SK-N-MC (cell line): ENCODE data around the gene SAMD5.

Source experiments
- DNase-seq: peaks from one replicate; pipeline ENCODE4 v3.0.0-alpha.2; 2011; ENCODE audit warnings: low read depth, low spot score
- H3K27ac ChIP-seq: fragments of 200-600 bp; sonication (generic); 2 replicates; pipeline ENCODE4 v1.5.1; 2016; ENCODE audit warnings: mixed run types
- H3K36me3 ChIP-seq: fragments of 200-600 bp; sonication (generic); 2 replicates; pipeline ENCODE4 v1.6.1; 2017; ENCODE audit warnings: antibody characterized with exemption, low read length, mixed read lengths; ENCODE audit not compliant: insufficient read depth
- H3K4me3 ChIP-seq: fragments of 200-600 bp; sonication (generic); 2 replicates; pipeline ENCODE4 v1.5.1; 2016
- H3K9ac ChIP-seq: fragments of 200-600 bp; sonication (generic); 2 replicates; pipeline ENCODE4 v1.8.0; 2017; ENCODE audit warnings: mixed run types, mixed read lengths; ENCODE audit not compliant: insufficient read length
- H3K9me3 ChIP-seq: fragments of 200-600 bp; sonication (generic); 2 replicates; pipeline ENCODE4 v1.6.1; 2017; ENCODE audit warnings: low read depth, mild to moderate bottlenecking, antibody characterized with exemption, low read length, moderate library complexity, mixed read lengths
- EZH2 ChIP-seq: fragments of 200-600 bp; sonication (generic); IDR thresholded peaks from one replicate; pipeline ENCODE4 v1.6.1; 2017; ENCODE audit warnings: antibody characterized with exemption
- FOXP2 ChIP-seq: optimal IDR thresholded peaks from 2 replicates; pipeline ENCODE3; 2011; ENCODE audit warnings: mild to moderate bottlenecking, moderate library complexity; ENCODE audit not compliant: insufficient read depth; ENCODE audit errors: extremely low read length, control extremely low read depth
- POLR2AphosphoS5 ChIP-seq: IDR thresholded peaks from 2 replicates; pipeline ENCODE4 v1.6.1; 2012; ENCODE audit warnings: mild to moderate bottlenecking, low read depth, low read length, borderline replicate concordance

Gene SAMD5

DNA sequence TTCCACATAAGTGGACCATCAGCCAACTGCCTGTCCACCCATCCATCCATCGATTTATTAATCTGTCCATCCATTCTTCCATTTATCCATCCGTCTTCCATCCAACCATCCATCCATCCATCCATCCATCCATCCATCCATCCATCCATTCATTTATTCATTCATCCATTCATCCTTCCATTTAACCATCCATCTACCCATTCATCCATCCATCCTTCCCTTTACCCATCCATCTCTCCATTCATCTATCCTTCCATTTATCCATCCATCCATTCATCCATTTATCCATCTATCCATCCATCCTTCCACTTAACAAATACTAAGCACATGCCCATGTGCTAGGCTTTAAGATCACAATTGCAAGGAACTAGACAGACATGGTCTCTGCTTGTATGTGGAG, 6.8 kb downstream of the SAMD5 start:
- Histone ChIP-seq H3K27ac (no peak overlapping the region), H3K36me3 (no peaks in the 10 kb centered on the region), H3K9ac (no peak overlapping the region), H3K4me3 (no peak overlapping the region), H3K9me3 (no peaks in the 10 kb centered on the region)
- TF ChIP-seq EZH2 (no peak), FOXP2 (no peak), POLR2AphosphoS5 (no peak)
- DNase-seq = no peak

DNA sequence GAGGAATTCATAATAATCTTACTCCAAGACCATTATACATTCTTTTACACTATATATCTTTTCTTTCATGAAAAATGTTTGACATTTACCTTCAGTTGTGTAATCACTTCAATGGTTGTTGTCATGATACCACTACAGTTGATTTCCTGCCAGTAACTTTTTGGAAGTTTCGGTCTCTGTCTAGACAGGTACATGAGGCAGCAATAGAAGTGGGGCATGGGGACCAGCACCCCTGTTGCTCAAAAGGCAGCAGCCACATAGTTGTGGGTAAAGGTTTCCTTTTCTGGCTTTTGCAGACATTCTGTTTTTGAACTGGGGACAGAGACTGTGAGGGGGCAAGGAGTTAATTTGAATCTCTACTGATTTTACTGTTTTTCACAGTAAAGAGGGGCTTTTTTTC, 14.1 kb downstream of the SAMD5 start:
- H3K36me3 ChIP-seq = no peaks in the 10 kb centered on the region
- DNase-seq = no peak
- no peaks in the 10 kb centered on the region for H3K9me3 ChIP-seq
- H3K9ac ChIP-seq = no peak overlapping the region
- H3K4me3 ChIP-seq = no peak overlapping the region
- no peak overlapping the region for H3K27ac ChIP-seq
- no peak for TF ChIP-seq EZH2
- TF ChIP-seq FOXP2 = no peak
- TF ChIP-seq POLR2AphosphoS5 = no peak

DNA sequence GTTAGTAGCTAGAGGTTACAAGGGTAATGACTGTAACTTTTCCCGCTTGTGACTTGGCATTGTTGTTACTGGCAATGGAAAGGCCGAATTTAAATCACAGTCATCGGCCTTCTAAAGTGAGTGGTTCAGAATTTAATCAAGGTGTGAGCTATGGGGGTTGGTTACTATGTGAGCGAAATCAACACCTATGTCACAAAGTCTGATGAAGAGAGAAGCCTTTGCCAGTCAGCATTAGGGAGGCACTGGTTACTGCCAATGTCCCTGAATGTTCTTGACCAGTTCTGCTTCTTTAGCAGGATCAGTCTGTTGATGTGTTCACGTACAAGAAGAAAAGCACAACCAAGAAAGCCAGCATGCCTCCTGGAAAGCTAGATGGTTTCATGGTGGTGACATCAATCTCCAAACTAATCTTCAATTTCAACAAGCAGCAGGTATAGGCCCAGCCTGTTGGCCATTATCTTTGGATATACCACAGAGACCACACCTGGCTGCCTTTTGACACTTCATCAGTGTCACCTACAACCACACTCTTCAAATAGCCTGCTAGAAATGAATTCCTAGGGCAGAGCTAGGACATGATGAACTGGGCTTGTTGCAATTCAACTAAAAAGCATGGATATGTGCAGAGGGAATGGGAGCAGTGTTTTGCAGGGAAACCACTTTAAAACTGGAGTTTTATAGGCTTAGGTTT, 17.2 kb downstream of the SAMD5 start:
- Histone ChIP-seq H3K36me3 (no peaks in the 10 kb centered on the region), H3K4me3 (no peak overlapping the region), H3K9ac (no peak overlapping the region), H3K9me3 (no peaks in the 10 kb centered on the region), H3K27ac (no peak overlapping the region)
- no peak for TF ChIP-seq POLR2AphosphoS5
- TF ChIP-seq FOXP2 = no peak
- TF ChIP-seq EZH2 = no peak
- DNase-seq = no peak

DNA sequence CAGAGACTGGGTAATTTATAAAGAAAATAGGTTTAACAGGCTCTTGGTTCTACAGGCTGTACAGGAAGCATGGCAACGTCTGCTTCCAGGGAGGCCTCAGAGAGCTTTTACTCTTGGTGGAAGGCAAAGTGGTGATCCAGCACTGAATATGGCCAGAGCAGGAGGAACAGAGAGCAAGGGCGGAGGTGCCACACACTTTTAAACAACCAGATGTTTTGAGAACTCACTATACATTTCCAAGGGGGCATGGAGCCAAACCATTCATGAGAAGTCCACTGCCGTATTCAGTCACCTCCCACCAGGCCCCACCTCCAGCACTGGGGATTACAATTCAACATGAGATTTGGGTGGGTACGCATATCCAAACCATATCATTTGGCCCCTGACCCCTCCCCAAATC, 18.7 kb downstream of the SAMD5 start:
- DNase-seq = no peak
- Histone ChIP-seq H3K4me3 (no peak overlapping the region), H3K27ac (no peak overlapping the region), H3K9me3 (no peaks in the 10 kb centered on the region), H3K9ac (no peak overlapping the region), H3K36me3 (no peaks in the 10 kb centered on the region)
- TF ChIP-seq POLR2AphosphoS5 (no peak), EZH2 (no peak), FOXP2 (no peak)

DNA sequence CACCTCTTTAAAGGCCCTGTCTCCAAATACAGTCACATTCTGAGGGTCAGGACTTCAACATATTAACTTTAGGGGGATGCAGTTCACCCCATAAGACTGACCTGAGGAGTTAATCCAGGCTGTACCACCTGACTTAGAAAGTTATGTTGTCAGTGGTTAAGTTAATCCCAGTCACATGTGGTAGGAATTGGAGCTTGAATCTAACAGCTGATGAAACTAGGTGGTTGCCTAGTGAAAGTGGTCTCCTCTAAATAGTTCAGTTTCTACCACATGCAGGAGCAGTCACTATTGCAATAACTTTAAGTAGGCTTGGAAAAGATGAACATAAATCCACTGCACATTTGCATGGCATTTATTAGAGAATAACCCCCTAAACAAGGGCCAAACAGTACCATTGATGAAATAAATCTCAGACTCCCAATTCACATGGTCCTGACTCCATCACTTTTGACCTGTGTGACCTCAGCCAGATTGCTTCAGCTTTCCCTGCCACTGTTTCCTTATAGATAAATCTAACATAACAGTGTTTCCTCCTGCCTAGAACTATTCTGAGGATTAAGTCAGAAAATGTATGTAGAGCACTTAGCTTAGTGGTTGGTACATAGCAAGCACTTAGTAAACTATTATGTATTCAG, 20.1 kb downstream of the SAMD5 start:
- Histone ChIP-seq H3K4me3 (no peak overlapping the region), H3K9ac (no peak overlapping the region), H3K36me3 (no peaks in the 10 kb centered on the region), H3K27ac (peak overlapping the region; percentile 15; the same call in 1 of the 2 replicates), H3K9me3 (no peaks in the 10 kb centered on the region)
- TF ChIP-seq EZH2 (no peak), POLR2AphosphoS5 (no peak), FOXP2 (no peak)
- DNase-seq = no peak

DNA sequence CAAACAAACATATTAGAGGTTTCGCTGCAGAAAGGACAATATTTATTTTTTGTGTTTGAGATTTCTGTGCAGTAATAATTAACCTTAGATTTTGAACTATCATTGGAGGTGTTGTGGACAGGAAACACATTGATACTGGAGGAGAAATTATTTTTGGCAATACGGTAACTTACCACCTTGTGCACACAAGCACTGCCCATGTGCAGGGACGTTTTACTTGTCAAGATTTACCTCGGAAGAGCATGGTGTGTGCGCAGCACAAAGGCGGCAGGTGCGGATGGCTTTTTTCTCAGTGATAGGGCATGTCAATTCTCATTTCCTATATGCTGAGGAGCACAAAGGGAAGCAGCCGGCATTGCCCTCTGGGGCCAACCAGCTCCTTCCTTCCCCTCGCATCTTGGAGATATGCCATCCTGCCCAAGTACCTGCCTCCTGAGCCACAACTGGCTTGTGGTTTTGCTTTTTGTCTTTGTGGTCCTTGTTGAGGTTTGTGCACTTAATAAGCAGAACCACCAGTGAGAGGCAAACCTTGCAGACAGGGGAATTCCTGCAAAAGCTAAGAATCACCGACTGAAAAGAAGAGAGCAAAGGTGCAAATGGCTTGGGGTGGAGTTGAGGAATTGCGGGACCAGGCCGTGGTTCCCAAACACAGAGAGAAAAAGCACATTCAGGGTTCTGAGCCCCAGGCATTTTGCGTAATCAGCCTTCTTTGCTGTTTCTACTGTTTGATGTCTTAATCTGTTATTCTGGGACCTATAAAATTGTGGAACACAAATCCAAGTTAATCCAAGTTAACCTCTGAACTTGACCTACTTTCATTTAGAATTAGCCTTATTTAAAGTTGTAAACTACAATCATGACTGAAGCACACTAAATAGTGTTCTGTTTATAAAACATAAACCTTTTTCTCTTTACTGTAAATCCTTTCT, 21.9 kb downstream of the SAMD5 start:
- Histone ChIP-seq H3K9me3 (no peaks in the 10 kb centered on the region), H3K36me3 (no peaks in the 10 kb centered on the region), H3K27ac (0 out of 2 replicates have a peak overlapping the region, but pooled peaks have one; percentile 7), H3K9ac (peak overlapping the region; percentile 32), H3K4me3 (peak overlapping the region; percentile 55)
- no peak for DNase-seq
- no peak for TF ChIP-seq FOXP2
- no peak for TF ChIP-seq EZH2
- TF ChIP-seq POLR2AphosphoS5 = no peak

DNA sequence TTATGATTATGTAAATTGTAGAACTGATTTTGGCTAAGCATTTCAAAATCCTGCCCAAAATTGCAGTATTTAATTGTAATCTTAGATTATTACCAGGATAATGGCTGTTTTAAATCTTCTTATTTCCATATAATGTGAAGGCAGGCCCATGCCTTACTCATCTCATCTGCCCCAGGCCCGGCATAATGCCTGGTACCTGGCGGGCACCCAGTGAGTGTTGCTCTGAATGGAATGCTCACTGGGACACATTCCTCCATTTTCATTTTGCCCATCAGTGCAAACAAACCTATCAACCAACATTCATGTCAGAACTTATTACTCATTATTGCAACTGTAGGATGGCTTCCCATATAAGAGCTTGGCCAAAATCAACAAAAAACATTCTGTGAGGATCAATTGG, 22.8 kb downstream of the SAMD5 start:
- DNase-seq = no peak
- Histone ChIP-seq H3K36me3 (no peaks in the 10 kb centered on the region), H3K4me3 (no peak overlapping the region), H3K9me3 (no peaks in the 10 kb centered on the region), H3K9ac (peak overlapping the region; percentile 32), H3K27ac (no peak overlapping the region)
- TF ChIP-seq POLR2AphosphoS5 (no peak), EZH2 (no peak), FOXP2 (no peak)

DNA sequence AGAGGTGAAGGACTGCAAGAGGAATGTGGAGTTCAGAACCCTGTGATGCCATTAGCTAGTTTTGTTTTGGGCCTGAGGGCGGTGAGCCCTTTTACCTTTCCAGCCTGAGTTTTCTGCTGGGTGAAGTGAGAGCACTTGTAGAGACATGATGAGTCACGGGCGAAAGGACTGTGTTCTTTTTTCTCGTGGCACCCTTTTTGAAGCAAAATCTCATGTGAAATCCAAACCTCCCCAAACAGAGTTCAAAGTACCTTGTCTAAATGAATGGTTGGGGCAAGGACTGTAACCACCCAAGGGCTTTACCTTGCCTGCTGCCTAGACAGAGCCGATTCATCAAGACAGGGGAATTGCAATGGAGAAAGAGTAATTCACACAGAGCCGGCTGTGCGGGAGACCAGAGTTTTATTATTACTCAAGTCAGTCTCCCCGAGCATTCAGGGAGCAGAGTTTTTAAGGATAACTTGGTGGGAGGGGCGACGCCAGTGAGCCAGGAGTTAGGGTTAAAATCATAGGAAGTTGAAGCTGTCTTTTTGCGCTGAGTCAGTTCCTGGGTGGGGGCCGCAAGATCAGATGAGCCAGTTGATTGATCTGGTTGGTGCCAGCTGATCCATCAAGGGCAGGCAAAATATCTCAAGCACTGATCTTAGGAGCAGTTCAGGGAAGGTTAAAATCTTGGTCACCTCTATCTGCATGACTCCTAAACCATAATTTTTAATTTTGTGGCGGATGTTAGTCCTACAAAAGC, 25.8 kb downstream of the SAMD5 start:
- no peaks in the 10 kb centered on the region for H3K9me3 ChIP-seq
- no peak for DNase-seq
- peak overlapping the region; percentile 41 for H3K9ac ChIP-seq
- H3K4me3 ChIP-seq = peak overlapping the region; percentile 37; the same call in 1 of the 2 replicates
- TF ChIP-seq POLR2AphosphoS5 (no peak), FOXP2 (no peak), EZH2 (no peak)
- no peaks in the 10 kb centered on the region for H3K36me3 ChIP-seq
- peak overlapping the region; percentile 85 for H3K27ac ChIP-seq
